HL-60 (cell line): ENCODE measurements around the gene PEX26.
"Not testable (repeated sequence)": the region's sequence is repeated elsewhere in the genome, so short reads cannot be mapped to it uniquely, and the experiment has no call there.

Experiments
- DNase-seq, 2 experiments: peaks; one replicate each; pipeline ENCODE4 v3.0.0-alpha.2; 2010 to 2020; ENCODE audit warnings: low read depth in 1 of 2, low spot score in 1 of 2
- H3K27ac ChIP-seq: fragments of 250-450 bp; sonication (Bioruptor Pico); replicated peaks from 2 replicates; pipeline ENCODE4 v1.5.1; 2020; ENCODE audit warnings: mild to moderate bottlenecking, moderate library complexity
- H3K27me3 ChIP-seq: fragments of 250-450 bp; sonication (Bioruptor Pico); 2 replicates; pipeline ENCODE4 v1.5.1; 2021; ENCODE audit warnings: mild to moderate bottlenecking, moderate library complexity; ENCODE audit not compliant: insufficient read depth, poor library complexity, severe bottlenecking
- H3K4me3 ChIP-seq: replicated peaks from 2 replicates; pipeline ENCODE4 v1.5.1; 2011; ENCODE audit warnings: mild to moderate bottlenecking, control low read depth, low read length; ENCODE audit not compliant: insufficient read depth
- GABPA ChIP-seq: IDR thresholded peaks from 2 replicates; pipeline ENCODE4 v1.6.1; 2012; ENCODE audit warnings: low read depth
- POLR2AphosphoS5 ChIP-seq: IDR thresholded peaks from 2 replicates; pipeline ENCODE4 v1.6.1; 2012; ENCODE audit warnings: low read depth
- REST ChIP-seq: IDR thresholded peaks from 2 replicates; pipeline ENCODE4 v1.6.1; 2012; ENCODE audit warnings: low read depth; ENCODE audit not compliant: insufficient replicate concordance
- SPI1 ChIP-seq: IDR thresholded peaks from 2 replicates; pipeline ENCODE4 v1.6.1; 2012; ENCODE audit warnings: low read depth, mild to moderate bottlenecking, borderline replicate concordance
- TF ChIP-seq, protein P1 (sequence below): IDR thresholded peaks from one replicate; pipeline ENCODE4 v1.5.1; 2011; ENCODE audit warnings: low read length, control low read depth, inconsistent platforms; ENCODE audit not compliant: insufficient read depth

The PEX26 gene

GRCh38 chr22:18130699-18131429, 53.1 kb downstream of the PEX26 start:
- TF ChIP-seq POLR2AphosphoS5, result no peak
- no peak for TF ChIP-seq REST
- TF ChIP-seq, protein P1, sequence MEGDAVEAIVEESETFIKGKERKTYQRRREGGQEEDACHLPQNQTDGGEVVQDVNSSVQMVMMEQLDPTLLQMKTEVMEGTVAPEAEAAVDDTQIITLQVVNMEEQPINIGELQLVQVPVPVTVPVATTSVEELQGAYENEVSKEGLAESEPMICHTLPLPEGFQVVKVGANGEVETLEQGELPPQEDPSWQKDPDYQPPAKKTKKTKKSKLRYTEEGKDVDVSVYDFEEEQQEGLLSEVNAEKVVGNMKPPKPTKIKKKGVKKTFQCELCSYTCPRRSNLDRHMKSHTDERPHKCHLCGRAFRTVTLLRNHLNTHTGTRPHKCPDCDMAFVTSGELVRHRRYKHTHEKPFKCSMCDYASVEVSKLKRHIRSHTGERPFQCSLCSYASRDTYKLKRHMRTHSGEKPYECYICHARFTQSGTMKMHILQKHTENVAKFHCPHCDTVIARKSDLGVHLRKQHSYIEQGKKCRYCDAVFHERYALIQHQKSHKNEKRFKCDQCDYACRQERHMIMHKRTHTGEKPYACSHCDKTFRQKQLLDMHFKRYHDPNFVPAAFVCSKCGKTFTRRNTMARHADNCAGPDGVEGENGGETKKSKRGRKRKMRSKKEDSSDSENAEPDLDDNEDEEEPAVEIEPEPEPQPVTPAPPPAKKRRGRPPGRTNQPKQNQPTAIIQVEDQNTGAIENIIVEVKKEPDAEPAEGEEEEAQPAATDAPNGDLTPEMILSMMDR, result no peak
- TF ChIP-seq SPI1, result no peak
- no peak for TF ChIP-seq GABPA
- no peak for DNase-seq
- Histone ChIP-seq H3K27me3 (no peaks in the 10 kb centered on the region), H3K27ac (no peak overlapping the region), H3K4me3 (no peak overlapping the region)

- no peaks in the 10 kb centered on the region for H3K27me3 ChIP-seq
- H3K4me3 ChIP-seq, result no peak overlapping the region
- no peak overlapping the region for H3K27ac ChIP-seq
- DNase-seq, result no peak
- TF ChIP-seq POLR2AphosphoS5 (no peak), GABPA (no peak), REST (no peak), SPI1 (no peak)
- TF ChIP-seq, protein P1, result no peak
These were observed 55.7 kb downstream of the PEX26 start for GRCh38 chr22:18133452-18133851.

DNA sequence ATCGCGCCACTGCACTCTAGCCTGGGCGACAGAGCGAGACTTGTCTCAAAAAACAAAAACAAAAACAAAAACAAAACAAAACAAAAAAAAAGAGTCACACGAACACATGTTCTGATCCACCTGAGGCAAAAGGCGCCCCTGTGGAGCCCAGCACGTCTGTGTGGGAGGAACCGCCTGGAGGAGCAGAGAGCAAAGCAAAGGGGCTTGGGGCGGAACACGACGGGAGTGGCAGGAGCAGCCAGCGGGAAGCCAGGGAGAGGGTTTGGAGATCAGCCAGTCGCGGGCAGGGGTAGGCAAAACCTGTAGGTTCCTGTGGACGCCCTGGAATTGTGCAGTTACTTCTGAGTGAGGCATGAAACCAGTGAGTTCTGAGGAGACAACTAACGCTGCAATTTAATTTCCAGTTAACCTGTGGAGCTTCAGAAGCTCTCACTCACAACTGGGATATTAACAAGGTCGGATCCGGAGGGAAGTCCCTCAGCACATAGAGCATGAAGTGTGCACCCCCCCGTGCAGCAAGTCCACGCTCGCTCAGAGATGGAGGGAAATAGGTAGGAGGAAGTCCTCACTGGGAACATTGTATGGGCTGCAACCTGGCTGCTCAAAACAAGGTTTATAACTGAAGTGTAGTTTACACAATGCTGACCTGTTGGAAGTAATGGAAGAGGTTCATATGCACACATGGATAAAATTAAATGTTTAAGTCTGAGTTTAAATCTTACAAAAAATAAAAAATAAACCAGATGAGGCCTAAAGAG, 59.0 kb downstream of the PEX26 start:
- TF ChIP-seq GABPA, result no peak
- TF ChIP-seq REST, result no peak
- TF ChIP-seq, protein P1, result no peak
- no peak for TF ChIP-seq SPI1
- TF ChIP-seq POLR2AphosphoS5, result no peak
- Histone ChIP-seq H3K4me3 (no peak overlapping the region), H3K27ac (no peak overlapping the region), H3K27me3 (no peaks in the 10 kb centered on the region)
- no peak for DNase-seq

DNA sequence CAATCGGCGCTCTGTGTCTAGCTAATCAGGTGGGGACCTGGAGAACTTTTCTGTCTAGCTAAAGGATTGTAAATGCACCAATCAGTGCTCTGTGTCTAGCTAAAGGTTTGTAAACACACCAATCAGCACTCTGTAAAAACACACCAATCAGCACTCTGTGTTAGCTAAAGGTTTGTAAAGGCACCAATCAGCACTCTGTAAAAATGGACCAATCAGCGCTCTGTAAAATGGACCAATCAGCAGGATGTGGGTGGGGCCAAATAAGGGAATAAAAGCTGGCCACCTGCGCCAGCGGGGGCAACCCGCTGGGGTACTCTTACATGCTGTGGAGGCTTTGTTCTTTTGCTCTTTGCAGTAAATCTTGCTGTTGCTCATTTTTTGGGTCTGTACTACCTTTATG, 63.2 kb downstream of the PEX26 start:
- not testable (repeated sequence) for DNase-seq, H3K27ac ChIP-seq, H3K4me3 ChIP-seq, H3K27me3 ChIP-seq
